ENCODE data around the gene DCXR.

DNA sequence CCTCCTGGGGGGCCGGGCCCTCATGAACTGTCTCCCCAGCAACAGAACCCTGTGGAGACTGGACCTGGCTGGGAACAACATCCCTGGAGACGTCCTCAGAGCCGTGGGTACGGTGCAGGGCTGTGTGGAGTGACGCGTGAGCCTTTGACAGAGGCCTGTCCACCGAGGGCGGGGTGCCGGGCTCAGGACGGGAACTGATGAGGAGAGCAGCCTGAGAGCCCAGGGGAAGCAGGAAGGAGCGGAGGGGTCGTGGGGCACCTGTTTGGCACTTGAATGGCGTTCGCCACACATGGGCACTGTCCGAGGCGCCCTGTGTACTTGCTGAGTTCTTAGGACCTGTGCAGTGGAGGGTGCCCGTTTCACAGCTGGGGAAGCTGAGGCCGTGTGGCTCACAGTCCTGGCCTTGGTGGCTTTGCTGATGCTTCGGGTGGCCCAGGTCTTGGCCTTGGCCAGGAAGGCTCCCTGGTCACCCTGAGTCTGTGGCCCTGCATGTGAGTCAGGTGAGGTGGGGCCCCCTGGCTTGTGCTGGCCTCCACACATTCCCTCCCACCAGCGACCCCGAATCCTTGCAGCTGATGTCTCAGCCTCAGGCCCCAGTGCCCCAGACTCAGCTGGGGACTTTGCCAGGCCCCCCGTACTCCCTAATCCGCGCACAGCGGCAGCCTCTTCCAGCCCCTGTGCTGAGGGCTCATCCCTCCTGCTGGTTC is 11.9 kb downstream of the DCXR start:
- TF ChIP-seq, protein P1, sequence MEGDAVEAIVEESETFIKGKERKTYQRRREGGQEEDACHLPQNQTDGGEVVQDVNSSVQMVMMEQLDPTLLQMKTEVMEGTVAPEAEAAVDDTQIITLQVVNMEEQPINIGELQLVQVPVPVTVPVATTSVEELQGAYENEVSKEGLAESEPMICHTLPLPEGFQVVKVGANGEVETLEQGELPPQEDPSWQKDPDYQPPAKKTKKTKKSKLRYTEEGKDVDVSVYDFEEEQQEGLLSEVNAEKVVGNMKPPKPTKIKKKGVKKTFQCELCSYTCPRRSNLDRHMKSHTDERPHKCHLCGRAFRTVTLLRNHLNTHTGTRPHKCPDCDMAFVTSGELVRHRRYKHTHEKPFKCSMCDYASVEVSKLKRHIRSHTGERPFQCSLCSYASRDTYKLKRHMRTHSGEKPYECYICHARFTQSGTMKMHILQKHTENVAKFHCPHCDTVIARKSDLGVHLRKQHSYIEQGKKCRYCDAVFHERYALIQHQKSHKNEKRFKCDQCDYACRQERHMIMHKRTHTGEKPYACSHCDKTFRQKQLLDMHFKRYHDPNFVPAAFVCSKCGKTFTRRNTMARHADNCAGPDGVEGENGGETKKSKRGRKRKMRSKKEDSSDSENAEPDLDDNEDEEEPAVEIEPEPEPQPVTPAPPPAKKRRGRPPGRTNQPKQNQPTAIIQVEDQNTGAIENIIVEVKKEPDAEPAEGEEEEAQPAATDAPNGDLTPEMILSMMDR (IDR thresholded peaks at IDR 0.05; ENCODE audit: borderline replicate concordance, extremely low read depth, low read length, poor library complexity, severe bottlenecking), result no peak
- TF ChIP-seq EZH2 (IDR thresholded peaks at IDR 0.05; ENCODE audit: borderline replicate concordance, low read depth, low read length, severe bottlenecking), result no peak
